Naive thymus-derived CD4-positive, alpha-beta T cell (primary cell): ENCODE data around the gene RDH5. TPM values are rescaled to one million over a fixed set of nuclear protein-coding genes. Genes with fewer than 3 reads are reported as not detected.

Experiments
- ATAC-seq: fragments of 150-1000 bp; cut with Tn5 transposase; 2 replicates; pipeline ENCODE4 v1.10.0; 2021; ENCODE audit warnings: mild to moderate bottlenecking, moderate library complexity
- CTCF ChIA-PET: fragments of 350-600 bp; sonication (Branson Sonifier 250); formaldehyde crosslinking; loops from one replicate; lab custom pipeline; 2021; ENCODE audit warnings: antibody characterized with exemption; lab: Charles Lee
- POLR2A ChIA-PET: fragments of 350-600 bp; sonication (Branson Sonifier 250); formaldehyde crosslinking; loops from one replicate; lab custom pipeline; 2021; ENCODE audit warnings: antibody characterized with exemption, inconsistent platforms; lab: Charles Lee
- DNase-seq, 9 donors: peaks; one replicate each; pipeline versions ENCODE4 v3.0.0 to v3.0.0-alpha.2; 2020 to 2022; ENCODE audit warnings: mixed read lengths in 1 of 9
- H3K27ac ChIP-seq: one replicate; pipeline ENCODE4 v1.7.0; 2013; ENCODE audit warnings: mild to moderate bottlenecking, low read depth, low read length, moderate library complexity
- H3K27me3 ChIP-seq, 2 donors: one replicate each; pipeline ENCODE4 v1.7.0; 2013; ENCODE audit warnings: low read length in 2 of 2, mild to moderate bottlenecking in 2 of 2, moderate library complexity in 2 of 2; ENCODE audit not compliant: control insufficient read depth in 2 of 2, insufficient read depth in 2 of 2
- H3K36me3 ChIP-seq, 3 experiments: 1 replicate in 2 of 3; 2 replicates in 1 of 3; pipeline ENCODE4 v1.7.0; 2013; ENCODE audit warnings: low read length in 3 of 3, mild to moderate bottlenecking in 3 of 3, moderate library complexity in 1 of 3; ENCODE audit not compliant: insufficient read depth in 3 of 3, control insufficient read depth in 2 of 3
- H3K4me1 ChIP-seq, 2 donors: one replicate each; pipeline ENCODE4 v1.7.0; 2013; ENCODE audit warnings: low read length in 2 of 2, mild to moderate bottlenecking in 2 of 2, moderate library complexity in 1 of 2; ENCODE audit not compliant: control insufficient read depth in 2 of 2, insufficient read depth in 2 of 2
- H3K4me3 ChIP-seq: 2 replicates; pipeline ENCODE4 v1.7.0; 2013; ENCODE audit warnings: mild to moderate bottlenecking, low read length
- H3K9me3 ChIP-seq, 3 experiments: 1 replicate in 2 of 3; 2 replicates in 1 of 3; pipeline ENCODE4 v1.7.0; 2013; ENCODE audit warnings: low read length in 3 of 3; ENCODE audit not compliant: control insufficient read depth in 2 of 3
- H3K27ac Mint-ChIP-seq, 9 donors: one replicate each; pipeline ENCODE4 v1.8.0; 2020 to 2022; ENCODE audit warnings: mixed read lengths in 9 of 9, mild to moderate bottlenecking in 8 of 9, moderate library complexity in 5 of 9, inconsistent platforms in 2 of 9
- H3K27me3 Mint-ChIP-seq, 5 donors: one replicate each; pipeline ENCODE4 v1.8.0; 2021 to 2022; ENCODE audit warnings: mixed read lengths in 5 of 5, mild to moderate bottlenecking in 1 of 5
- H3K36me3 Mint-ChIP-seq, 5 donors: one replicate each; pipeline ENCODE4 v1.8.0; 2020 to 2022; ENCODE audit warnings: mixed read lengths in 5 of 5, mild to moderate bottlenecking in 3 of 5, inconsistent platforms in 1 of 5
- H3K4me1 Mint-ChIP-seq, 7 donors: one replicate each; pipeline ENCODE4 v1.8.0; 2020 to 2022; ENCODE audit warnings: mixed read lengths in 7 of 7, mild to moderate bottlenecking in 3 of 7, inconsistent platforms in 1 of 7
- H3K4me3 Mint-ChIP-seq, 10 donors: one replicate each; pipeline ENCODE4 v1.8.0; 2020 to 2022; ENCODE audit warnings: mild to moderate bottlenecking in 10 of 10, mixed read lengths in 10 of 10, moderate library complexity in 6 of 10, inconsistent platforms in 2 of 10
- H3K9me3 Mint-ChIP-seq, 11 donors: one replicate each; pipeline ENCODE4 v1.8.0; 2020 to 2022; ENCODE audit warnings: mixed read lengths in 11 of 11, mild to moderate bottlenecking in 4 of 11, inconsistent platforms in 1 of 11, moderate library complexity in 1 of 11
- intact Hi-C, 2 donors: fragments of 100-400 bp; cut with micrococcal nuclease; formaldehyde crosslinking; loops; one replicate each; pipeline ENCODE4 v1.15.1; 2023
- polyA plus RNA-seq, 2 donors: library from polyadenylated mRNA; unstranded; fragments of 300-500 nt; fragmentation: Illumina TruSeq; gene quantifications; one replicate each; pipeline ENCODE4 v1.2.3, GENCODE V29; 2021
- total RNA-seq, 6 experiments: library from RNA in 5 of 6; stranded (reverse) in 5 of 6; gene quantifications; 1 replicate in 5 of 6; 2 replicates in 1 of 6; pipeline ENCODE4 v1.2.3 and lab custom pipeline; 2021 to 2026

The RDH5 gene
- total and polyA plus RNA-seq, 7 experiments from 2014 or later: 0.67 to 24.9 (median 14.9) TPM

DNA sequence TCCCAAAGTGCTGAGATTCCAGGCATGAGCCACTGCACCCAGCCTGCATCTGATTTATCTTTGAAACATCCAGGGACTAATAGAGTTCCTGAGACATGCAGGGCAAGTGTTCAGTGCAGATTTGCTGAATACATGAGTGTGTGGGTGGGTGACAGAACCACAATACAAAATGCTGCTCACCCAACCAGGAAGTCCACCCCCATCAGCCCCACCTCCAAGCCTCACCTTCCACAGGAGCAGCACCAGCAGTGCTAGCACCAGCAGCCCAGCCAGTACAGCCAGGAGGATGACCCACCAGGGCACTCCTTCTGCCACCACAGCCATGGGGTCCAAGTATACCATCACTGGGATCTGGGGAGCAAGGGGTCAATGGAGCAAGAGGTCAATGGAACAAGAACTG, 32.4 kb upstream of the RDH5 start:
- intact Hi-C loops: no loop called here
- H3K4me3 Mint-ChIP-seq: no peak overlapping the region
- H3K9me3 Mint-ChIP-seq: no peaks in the 10 kb centered on the region
- H3K27ac ChIP-seq: no peak overlapping the region
- H3K4me3 ChIP-seq: no peak overlapping the region
- H3K36me3 Mint-ChIP-seq: no peaks in the 10 kb centered on the region
- H3K4me1 Mint-ChIP-seq: peaks cover 0 to 11% (median 2%) of the 10 kb centered on the region in 7 donors
- peaks cover 0 to 10% (median 5%) of the 10 kb centered on the region in 5 donors for H3K27me3 Mint-ChIP-seq
- no peak overlapping the region for H3K27ac Mint-ChIP-seq
- no peak for DNase-seq
- H3K27me3 ChIP-seq: no peaks in the 10 kb centered on the region
- H3K4me1 ChIP-seq: no peaks in the 10 kb centered on the region
- no peaks in the 10 kb centered on the region for H3K9me3 ChIP-seq
- ChIA-PET CTCF (interaction anchor here (0.9 kb wide), 1 partner anchor 10 kb away, joined by 3 read pairs; no protein-coding TSS in a partner anchor), POLR2A (no interaction called here)
- no peak for ATAC-seq
- no peaks in the 10 kb centered on the region for H3K36me3 ChIP-seq

DNA sequence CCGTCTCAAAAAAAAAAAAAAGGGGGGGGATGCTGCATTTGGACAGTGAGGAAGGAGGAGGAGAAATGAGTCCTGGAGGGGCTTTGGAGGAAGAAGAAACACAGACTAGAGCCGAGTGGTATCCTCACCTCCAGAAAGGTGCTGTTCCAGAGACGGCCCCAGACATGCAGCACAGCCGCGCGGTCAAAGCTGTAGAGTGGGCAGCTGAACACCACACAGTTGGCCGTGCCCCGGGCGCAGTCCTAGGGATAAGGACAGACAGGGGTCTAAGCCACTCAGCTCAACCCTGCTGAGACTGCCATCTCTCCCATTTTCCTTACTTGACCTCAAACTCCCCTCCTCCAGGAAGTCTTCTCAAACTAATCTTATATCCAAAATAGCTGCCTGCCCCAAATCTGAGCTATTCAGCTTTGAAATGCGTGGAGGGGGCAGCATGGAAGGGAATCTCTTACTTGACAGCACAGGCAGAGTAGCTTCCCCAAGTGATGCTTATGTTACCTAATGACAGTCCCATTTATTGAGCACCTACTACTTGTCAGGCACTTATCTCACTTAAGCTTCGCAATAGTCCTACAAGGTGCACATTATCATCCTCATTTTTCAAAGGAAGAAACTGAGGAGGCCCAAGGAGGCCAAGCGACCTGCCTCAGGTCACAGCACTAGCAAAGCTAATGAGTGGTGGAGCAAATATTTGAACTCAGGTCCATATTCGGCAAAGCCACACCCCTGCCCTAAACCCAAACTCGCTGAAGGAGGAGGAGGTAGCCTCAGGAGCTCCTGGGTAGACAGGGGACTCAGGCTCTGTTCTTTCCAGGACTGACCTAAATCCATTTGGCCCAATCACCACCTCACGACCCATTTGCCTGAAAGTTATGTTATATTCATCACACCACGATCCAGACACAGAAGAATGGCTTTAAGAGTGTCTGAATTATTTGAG, 31.2 kb upstream of the RDH5 start:
- Mint-ChIP-seq H3K36me3 (no peaks in the 10 kb centered on the region), H3K27me3 (peaks cover 0 to 4% (median 3%) of the 10 kb centered on the region in 5 donors), H3K4me1 (peaks cover 0 to 9% (median 2%) of the 10 kb centered on the region in 7 donors), H3K4me3 (no peak overlapping the region), H3K27ac (no peak overlapping the region), H3K9me3 (no peaks in the 10 kb centered on the region)
- ATAC-seq (no peak), DNase-seq (no peak)
- H3K27ac ChIP-seq: no peak overlapping the region
- POLR2A ChIA-PET: no interaction called here
- intact Hi-C loops: no loop called here
- H3K36me3 ChIP-seq: no peaks in the 10 kb centered on the region
- H3K9me3 ChIP-seq: no peaks in the 10 kb centered on the region
- CTCF ChIA-PET: interaction anchor here (0.9 kb wide), 1 partner anchor 31 kb away, joined by 3 read pairs; no protein-coding TSS in a partner anchor
- no peaks in the 10 kb centered on the region for H3K27me3 ChIP-seq
- H3K4me1 ChIP-seq: no peaks in the 10 kb centered on the region
- no peak overlapping the region for H3K4me3 ChIP-seq

GRCh38 chr12:55692631-55693322, 27.4 kb upstream of the RDH5 start:
- no peak overlapping the region for H3K27ac Mint-ChIP-seq
- no peak overlapping the region for H3K27ac ChIP-seq
- no peak for DNase-seq
- H3K4me1 Mint-ChIP-seq: peaks cover 0 to 2% (median 0%) of the 10 kb centered on the region in 7 donors
- ATAC-seq: no peak
- no peaks in the 10 kb centered on the region for H3K36me3 Mint-ChIP-seq
- intact Hi-C loops: no loop called here
- no peaks in the 10 kb centered on the region for H3K27me3 ChIP-seq
- H3K4me3 ChIP-seq: no peak overlapping the region
- ChIA-PET CTCF (no interaction called here), POLR2A (no interaction called here)
- H3K4me1 ChIP-seq: no peaks in the 10 kb centered on the region
- no peaks in the 10 kb centered on the region for H3K9me3 ChIP-seq
- no peaks in the 10 kb centered on the region for H3K9me3 Mint-ChIP-seq
- H3K36me3 ChIP-seq: no peaks in the 10 kb centered on the region
- H3K4me3 Mint-ChIP-seq: no peak overlapping the region
- H3K27me3 Mint-ChIP-seq: no peaks in the 10 kb centered on the region

- Histone ChIP-seq H3K9me3 (no peaks in the 10 kb centered on the region), H3K27ac (no peak overlapping the region), H3K4me1 (no peaks in the 10 kb centered on the region), H3K27me3 (no peaks in the 10 kb centered on the region), H3K36me3 (no peaks in the 10 kb centered on the region), H3K4me3 (no peak overlapping the region)
- Mint-ChIP-seq H3K36me3 (no peaks in the 10 kb centered on the region), H3K9me3 (no peaks in the 10 kb centered on the region), H3K27ac (peak overlapping the region in 1 of 9 donors; percentile 49), H3K4me3 (no peak overlapping the region), H3K27me3 (no peaks in the 10 kb centered on the region), H3K4me1 (no peaks in the 10 kb centered on the region)
- ChIA-PET CTCF (no interaction called here), POLR2A (no interaction called here)
- ATAC-seq (no peak), DNase-seq (no peak)
- intact Hi-C loops: no loop called here
Measured at GRCh38 chr12:55693323-55694187, 26.6 kb upstream of the RDH5 start.

GRCh38 chr12:55694188-55694515, 26.0 kb upstream of the RDH5 start:
- H3K4me1 ChIP-seq: no peaks in the 10 kb centered on the region
- no peak overlapping the region for H3K4me3 ChIP-seq
- Mint-ChIP-seq H3K27ac (no peak overlapping the region), H3K36me3 (no peaks in the 10 kb centered on the region), H3K4me1 (no peaks in the 10 kb centered on the region), H3K9me3 (no peaks in the 10 kb centered on the region), H3K27me3 (no peaks in the 10 kb centered on the region), H3K4me3 (no peak overlapping the region)
- no peaks in the 10 kb centered on the region for H3K36me3 ChIP-seq
- no peaks in the 10 kb centered on the region for H3K27me3 ChIP-seq
- DNase-seq (no peak), ATAC-seq (no peak)
- no peak overlapping the region for H3K27ac ChIP-seq
- no peaks in the 10 kb centered on the region for H3K9me3 ChIP-seq
- POLR2A ChIA-PET: no interaction called here
- intact Hi-C loops: no loop called here
- CTCF ChIA-PET: no interaction called here

- no peak for DNase-seq
- CTCF ChIA-PET: no interaction called here
Measured at GRCh38 chr12:55694651-55695050, 25.5 kb upstream of the RDH5 start.

More at GRCh38 chr12:55694651-55695050, 25.5 kb upstream of the RDH5 start:
- POLR2A ChIA-PET: no interaction called here
- no peaks in the 10 kb centered on the region for H3K27me3 Mint-ChIP-seq
- H3K4me3 Mint-ChIP-seq: no peak overlapping the region
- no peaks in the 10 kb centered on the region for H3K4me1 ChIP-seq
- intact Hi-C loops: no loop called here
- no peaks in the 10 kb centered on the region for H3K4me1 Mint-ChIP-seq
- H3K9me3 ChIP-seq: no peaks in the 10 kb centered on the region
- H3K27ac Mint-ChIP-seq: peak overlapping the region in 1 of 9 donors; percentile 14
- no peaks in the 10 kb centered on the region for H3K36me3 Mint-ChIP-seq
- no peaks in the 10 kb centered on the region for H3K9me3 Mint-ChIP-seq
- H3K27ac ChIP-seq: no peak overlapping the region
- H3K4me3 ChIP-seq: no peak overlapping the region
- no peaks in the 10 kb centered on the region for H3K27me3 ChIP-seq
- no peak for ATAC-seq
- no peaks in the 10 kb centered on the region for H3K36me3 ChIP-seq
